Fibroblast of the aortic adventitia (primary cell): Measurements from ENCODE around the gene EDEM1. TPM values are rescaled to one million over a fixed set of nuclear protein-coding genes. Genes with fewer than 3 reads are reported as not detected.
"Not testable (repeated sequence)": the region's sequence is repeated elsewhere in the genome, so short reads cannot be mapped to it uniquely, and the experiment has no call there.

Experiments used
- DNase-seq: peaks from one replicate; pipeline ENCODE4 v3.0.0-alpha.2; 2010; ENCODE audit warnings: low read depth
- H3K4me3 ChIP-seq: 2 replicates; pipeline ENCODE4 v1.5.1; 2011; ENCODE audit warnings: low read depth, mild to moderate bottlenecking, control low read depth, low read length, moderate library complexity
- CTCF ChIP-seq: IDR thresholded peaks from 2 replicates; pipeline ENCODE4 v1.5.1; 2011; ENCODE audit warnings: mild to moderate bottlenecking, low read length, control low read depth, inconsistent platforms; ENCODE audit not compliant: insufficient read depth
- total RNA-seq: library from RNA; depleted of rRNA; stranded (reverse); fragments of >200 nt; gene quantifications from 2 replicates; pipeline ENCODE4 v1.2.3, GENCODE V29; 2012; ENCODE audit warnings: low replicate concordance

EDEM1 gene
- total RNA-seq, 1 donor: 32.6 TPM

- H3K4me3 ChIP-seq: no peak overlapping the region
- peak; percentile 65 for DNase-seq
- no peak for TF ChIP-seq CTCF
These were observed 52.1 kb downstream of the EDEM1 start for GRCh38 chr3:5239602-5240001.

DNA sequence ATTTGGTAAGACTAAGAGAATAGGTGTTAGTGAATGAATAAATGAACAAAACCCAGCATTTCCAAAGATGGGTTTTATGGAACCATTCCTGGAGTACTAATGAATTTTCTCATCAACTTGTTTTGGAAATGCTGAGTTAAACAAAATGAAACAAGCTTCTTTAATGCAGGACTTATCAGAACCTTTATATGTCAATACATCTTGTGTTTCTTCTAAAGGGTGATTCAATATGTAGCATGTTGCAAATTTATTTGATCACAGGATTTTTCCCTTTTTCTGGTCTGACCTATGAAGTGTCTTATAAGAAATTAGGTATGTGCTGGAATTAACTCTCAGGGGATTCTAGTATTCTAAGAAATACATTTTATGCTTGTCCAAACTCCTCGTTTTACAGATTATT is 53.2 kb downstream of the EDEM1 start:
- no peak for TF ChIP-seq CTCF
- H3K4me3 ChIP-seq: no peak overlapping the region

DNA sequence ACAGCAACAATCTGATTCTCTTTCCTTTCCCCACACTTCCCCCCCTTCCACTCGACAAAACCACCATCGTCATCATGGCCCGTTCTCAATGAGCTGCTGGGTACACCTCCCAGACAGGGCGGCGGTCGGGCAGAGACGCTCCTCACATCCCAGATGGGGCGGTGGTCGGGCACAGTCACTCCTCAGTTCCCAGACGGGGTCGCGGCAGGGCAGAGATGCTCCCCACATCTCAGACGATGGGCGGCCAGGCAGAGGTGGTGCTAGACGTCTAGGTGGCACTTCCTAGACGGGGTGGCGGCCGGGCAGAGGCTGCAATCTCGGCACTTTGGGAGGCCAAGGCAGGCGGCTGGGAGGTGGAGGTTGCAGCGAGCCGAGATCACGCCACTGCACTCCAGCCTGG is 55.3 kb downstream of the EDEM1 start:
- H3K4me3 ChIP-seq, DNase-seq: not testable (repeated sequence)

More for the DNA sequence above, 53.2 kb downstream of the EDEM1 start:
- DNase-seq: no peak

DNA sequence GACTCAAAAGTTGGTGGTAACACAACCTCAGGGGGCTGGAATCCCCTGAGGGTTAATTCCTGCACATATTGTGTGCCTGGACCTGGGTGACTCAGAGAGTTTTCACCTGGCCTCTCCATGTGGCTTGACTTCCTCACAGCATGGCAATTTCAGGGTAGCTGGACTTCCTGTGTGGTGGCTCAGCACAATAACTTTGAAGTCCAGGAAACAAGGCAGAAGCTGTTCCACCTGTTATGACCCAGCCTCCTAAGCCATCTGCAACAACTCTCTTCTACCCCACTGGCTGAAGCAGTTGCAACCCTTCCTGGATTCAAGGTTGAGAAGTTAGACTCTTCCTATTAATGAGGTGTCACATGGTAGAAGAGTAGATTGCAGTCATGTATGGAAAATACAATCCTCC is 58.4 kb downstream of the EDEM1 start:
- H3K4me3 ChIP-seq: no peak overlapping the region
- DNase-seq: no peak
- no peak for TF ChIP-seq CTCF

GRCh38 chr3:5248822-5249221 is 61.3 kb downstream of the EDEM1 start:
- DNase-seq: no peak
- no peak for TF ChIP-seq CTCF
- H3K4me3 ChIP-seq: no peak overlapping the region

GRCh38 chr3:5250467-5251195 is 63.1 kb downstream of the EDEM1 start:
- no peak for TF ChIP-seq CTCF
- peak overlapping the region; percentile 50 for H3K4me3 ChIP-seq
- no peak for DNase-seq

GRCh38 chr3:5251196-5251583 is 63.7 kb downstream of the EDEM1 start:
- DNase-seq: no peak
- peak overlapping the region; percentile 50 for H3K4me3 ChIP-seq
- TF ChIP-seq CTCF: no peak
